HUDEP-2 (cell line): ENCODE data around the gene TRIM2.
"Not testable (repeated sequence)": the region's sequence is repeated elsewhere in the genome, so short reads cannot be mapped to it uniquely, and the experiment has no call there.

ENCODE experiments used
- DNase-seq, 76 experiments: peaks; one replicate each; lab custom pipeline; 2025; ENCODE audit not compliant: unreplicated experiment in 76 of 76; lab: John Stamatoyannopoulos, UW

TRIM2 gene

DNA sequence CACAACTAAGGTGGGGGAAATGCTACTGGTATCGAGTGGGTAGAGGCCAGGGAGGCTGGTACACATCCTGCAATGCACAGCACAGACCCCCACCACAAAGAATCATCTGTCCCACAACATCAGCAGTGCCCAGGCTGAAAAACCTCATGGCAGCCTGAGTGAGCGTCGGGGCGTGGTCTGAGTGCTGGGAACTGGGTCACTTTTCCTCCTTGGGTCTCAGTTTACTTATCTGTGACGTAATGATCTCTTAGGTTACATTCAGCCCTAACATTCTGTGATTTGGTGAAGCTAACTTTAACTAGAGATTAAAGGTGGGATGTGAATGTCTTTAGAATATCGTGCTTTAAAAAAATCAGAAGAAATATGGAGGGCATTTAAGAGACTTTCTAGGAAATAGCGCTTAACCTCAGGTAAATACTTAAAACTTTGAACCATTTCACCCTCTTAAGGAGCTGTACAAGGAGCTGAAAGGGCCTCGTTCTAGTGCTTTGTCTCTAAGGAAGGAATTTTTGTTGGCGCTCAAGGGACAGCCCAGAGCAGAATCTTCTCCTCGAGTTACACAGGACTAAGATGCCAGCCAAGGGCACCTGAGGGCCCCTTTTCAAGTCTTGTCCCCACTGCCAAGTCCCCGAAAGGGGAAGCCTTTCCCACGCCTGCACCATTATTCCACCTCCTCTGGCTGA, 18.1 kb upstream of the TRIM2 start:
- no peak for DNase-seq

DNA sequence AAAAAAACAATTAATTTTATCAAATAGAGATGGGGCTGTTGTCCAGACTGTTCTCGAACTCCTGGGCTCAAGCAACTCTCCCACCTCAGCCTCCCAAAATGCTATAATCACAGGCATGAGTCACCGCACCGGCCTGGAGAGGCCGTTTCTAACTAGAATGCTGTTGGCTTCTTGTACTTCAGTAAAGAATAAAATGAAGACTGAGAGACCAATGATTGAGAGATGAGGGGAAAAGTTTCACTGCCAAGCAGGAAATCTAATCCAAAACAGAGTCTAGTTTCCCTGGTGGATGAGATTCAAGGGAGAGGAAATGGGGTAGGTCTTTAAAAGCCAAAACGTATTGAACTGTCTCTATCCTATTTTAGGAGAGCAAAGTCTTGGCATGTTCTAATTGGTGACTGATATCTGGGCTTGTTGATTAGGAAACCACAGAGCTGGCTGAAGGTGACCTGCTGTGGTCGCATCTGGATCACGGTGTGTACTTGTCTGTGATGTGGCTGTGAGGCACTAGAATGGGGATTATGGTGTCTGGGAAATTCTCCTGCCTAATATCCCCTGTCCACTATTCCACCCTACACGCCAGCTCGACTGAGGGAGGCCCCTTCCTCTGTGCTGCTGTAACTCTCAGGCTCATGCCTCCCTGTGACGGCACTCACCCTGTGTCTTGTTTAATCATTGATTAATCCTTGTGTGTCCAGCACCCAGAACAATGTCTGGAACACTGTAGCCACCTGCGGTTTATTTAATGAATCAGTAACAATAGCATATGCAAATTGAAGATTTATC, 15.0 kb upstream of the TRIM2 start:
- peak in 26 of 76 experiments; percentile 0 to 72 (median 26) for DNase-seq

DNA sequence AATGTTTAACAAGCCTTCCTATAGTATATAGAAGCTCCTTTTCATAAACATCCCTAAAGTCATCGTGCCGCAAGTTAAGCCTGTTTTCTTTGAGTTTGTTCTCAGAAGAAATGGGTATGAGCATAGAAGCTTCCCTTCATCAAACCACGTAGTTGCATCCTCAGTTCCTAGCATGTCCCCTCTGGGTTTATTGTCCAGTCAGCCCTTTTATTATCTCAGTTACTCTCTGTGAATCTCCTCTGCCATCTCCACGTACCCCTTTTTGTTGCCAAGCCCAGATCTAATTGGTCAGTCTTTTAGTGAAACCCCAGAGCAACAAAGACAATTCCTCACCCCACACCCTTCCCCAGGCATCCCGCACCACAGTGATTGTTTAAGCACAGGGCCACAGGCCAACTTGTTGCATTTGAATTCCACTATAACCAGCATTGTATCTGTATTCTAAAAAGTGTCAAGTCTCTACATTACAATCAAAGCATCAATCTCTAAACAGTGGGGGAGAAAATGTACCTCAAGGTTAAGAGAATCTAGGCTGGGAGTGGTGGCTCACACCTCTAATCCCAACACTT, 12.4 kb upstream of the TRIM2 start:
- no peak for DNase-seq

DNA sequence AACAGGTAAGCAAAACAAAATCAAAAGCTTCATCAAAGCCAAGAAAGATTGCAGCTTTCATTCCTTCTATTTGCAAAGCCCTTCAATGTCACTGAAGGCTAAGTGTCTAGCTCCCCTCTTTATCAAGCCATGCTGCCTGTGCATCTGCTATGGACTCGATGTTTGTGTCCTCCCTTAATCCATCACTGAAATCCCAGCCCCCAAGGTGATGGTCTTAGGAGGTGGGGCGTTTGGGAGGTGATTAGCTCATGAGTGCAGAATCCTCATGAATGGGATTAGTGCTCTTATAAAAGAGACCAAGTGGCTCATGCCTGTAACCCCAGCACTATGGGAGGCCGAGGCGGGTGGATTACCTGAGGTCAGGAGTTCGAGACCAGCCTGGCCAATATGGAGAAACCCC, 6.9 kb upstream of the TRIM2 start:
- no peak for DNase-seq

DNA sequence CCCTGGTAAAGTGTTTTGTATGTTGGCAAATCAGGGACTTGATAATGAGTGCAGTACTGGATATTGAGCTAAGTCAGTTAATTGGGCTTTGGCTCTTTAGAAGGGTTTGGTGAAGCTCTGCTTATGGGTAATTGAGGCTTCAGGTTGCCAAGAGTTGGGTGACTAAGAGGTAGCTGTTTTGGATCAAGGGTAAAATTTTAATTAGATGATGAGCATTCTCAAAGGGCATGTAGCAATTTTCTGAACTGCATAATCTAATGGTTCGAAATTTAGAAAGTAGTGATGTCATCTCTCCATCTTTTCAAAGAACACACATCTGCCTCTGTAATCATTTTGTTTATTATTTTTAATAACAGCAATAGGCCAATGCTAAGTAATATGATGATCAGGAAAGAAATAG, 5.5 kb upstream of the TRIM2 start:
- DNase-seq, result no peak

DNA sequence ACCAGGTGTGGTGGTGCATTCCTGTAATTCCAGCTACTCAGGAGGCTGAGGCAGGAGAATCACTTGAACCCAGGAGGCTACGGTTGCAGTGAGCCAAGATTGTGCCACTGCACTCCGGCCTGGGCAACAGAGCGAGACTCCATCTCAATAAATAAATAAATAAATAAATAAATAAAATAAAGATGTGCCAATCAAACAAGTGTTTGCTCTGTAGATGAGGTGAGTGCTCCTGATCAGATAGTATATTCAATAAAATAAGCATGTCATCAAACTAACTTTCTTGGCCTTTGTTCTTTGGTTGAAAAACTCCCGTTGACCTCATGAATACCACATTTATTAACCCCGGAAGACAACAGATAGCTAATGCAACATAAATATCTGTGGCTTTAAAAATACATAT, 497 bp upstream of the TRIM2 start:
- not testable (repeated sequence) for DNase-seq

DNA sequence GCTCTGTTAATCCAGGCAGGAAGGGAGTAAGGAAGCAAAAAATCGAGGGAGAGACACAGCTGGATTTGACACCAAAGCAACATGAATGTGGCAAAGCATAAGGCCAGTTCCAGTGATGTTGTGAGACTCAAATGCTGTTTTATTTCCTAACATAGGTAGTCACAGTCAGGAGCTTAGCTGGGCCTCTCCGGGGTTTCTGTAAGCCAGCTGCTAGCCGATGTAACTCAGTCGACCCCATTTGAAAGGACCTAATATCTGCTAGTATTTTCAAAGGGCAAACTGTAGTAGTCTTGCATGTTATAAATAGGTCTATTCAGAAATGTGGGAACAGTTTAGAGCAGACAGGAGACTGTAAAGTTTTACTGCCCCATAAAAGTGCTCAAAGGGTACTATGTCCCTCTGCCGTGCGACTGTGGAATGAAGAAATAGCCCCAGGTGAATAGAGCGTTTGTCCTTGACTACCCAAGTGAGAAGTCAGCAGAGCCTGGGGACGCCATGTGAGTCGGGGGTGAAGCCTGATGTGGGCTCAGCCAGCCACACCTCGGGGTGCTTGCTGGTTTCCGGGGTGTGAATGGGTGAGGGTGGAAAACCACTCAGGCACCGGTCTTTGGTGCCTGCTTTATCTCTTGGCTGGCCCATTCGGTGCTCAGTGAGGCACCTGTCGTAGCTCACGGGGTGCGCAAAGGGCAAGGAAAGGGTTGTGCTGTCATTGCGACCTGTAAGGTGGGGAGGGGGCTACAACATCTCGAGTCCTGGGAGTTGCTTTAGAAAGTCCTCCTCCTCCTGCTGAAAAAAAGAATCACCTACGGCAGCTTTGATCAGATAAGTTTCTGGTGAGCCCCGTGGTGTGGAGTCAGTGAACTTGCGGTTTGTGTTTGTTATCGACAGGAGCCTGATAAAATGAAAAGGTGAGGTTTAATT, 745 bp downstream of the TRIM2 start:
- no peak for DNase-seq

DNA sequence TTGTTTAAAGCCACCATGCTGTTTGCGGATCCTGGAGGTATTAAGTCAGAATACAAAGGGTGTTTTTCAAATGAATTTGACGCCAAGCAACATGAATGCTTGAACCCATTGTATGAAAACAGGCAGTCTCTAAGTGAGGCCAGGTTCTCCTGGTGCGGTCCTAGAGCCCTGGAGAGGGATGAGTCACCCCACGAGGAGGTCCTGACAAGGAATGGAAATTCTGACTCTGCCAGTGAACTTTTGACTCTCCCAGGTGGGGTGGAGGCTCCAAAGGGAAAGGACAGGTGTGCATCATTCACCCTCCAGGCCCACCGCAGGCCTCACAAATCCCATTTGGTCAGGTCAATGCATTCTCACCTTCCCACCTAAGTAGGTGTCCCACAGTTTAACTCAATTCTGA, 1.5 kb downstream of the TRIM2 start:
- DNase-seq, result no peak

DNA sequence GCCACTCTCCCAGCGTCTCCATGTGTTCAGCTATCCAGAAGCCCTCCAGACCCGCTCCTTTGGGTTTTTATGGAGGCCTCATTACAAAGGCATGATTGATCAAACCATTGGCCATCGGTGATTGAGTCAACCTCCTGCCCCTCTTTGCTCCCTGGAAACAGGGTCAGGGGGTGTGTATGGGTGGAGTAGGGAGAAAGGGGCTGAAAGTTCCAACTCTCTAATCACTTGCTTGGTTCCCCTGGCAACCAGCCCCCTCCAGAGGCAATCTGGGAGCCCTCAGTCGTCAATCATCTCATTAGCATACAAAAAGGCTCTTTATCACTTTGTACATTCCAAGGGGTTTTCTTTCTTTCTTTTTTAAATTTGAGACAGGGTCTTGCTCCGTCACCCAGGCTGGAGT, 2.3 kb downstream of the TRIM2 start:
- no peak for DNase-seq

DNA sequence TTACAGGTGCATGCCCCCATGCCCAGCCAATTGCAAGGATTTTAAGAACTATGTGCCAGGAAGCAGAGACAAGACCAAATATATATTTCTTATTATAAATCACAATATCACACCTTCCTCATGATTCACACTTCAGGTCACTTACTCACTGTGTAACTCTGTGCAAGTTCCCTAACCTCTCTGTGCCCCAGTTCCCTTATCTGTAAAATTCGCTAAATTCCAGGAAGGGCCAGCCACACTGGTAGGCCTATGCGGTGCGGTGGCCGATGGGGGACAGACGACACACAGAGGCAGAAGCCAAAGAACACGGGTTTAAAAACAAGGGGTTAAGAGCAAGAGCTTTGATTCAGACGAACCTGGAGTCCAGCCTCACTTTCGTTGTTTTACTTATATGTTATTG, 2.8 kb downstream of the TRIM2 start:
- no peak for DNase-seq

DNA sequence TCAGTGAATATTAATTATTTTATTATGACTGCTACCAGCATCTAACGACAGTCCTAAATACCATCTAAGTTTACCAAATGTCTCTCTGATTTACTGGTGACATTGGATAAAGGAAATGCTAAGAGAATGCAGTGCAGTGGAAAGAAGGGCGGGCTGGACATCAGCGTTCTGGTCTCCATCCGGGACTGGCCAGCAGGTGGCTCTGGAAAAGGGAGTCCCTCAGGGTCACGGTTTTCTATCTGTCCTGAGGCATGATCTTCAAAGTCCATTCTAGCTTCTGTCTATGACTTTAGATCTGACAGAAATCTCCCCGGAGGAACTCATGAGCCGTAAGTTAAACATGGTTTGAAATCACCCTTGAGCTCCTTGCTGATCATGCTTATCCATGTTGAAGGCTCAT, 3.3 kb downstream of the TRIM2 start:
- DNase-seq, result peak in 6 of 76 experiments; percentile 2 to 11 (median 3)

DNA sequence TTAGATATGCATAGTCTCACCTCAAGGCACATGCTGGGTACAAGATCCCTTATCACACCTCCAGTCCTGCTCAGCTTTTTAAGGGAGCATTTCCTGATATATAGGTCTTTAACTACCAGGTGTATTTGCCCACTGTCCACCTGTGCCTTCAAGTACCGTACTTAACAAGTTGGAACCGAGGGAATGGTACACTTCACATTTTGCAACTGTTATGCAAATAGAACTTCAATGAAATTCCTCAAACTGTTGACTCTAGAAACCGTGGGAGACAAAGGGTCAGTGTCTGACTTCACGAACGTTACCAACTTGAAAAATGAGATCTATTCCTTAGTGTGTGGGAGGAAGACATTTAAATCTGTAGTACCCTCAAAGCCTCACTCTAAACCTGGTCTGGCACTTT, 5.2 kb downstream of the TRIM2 start:
- no peak for DNase-seq

DNA sequence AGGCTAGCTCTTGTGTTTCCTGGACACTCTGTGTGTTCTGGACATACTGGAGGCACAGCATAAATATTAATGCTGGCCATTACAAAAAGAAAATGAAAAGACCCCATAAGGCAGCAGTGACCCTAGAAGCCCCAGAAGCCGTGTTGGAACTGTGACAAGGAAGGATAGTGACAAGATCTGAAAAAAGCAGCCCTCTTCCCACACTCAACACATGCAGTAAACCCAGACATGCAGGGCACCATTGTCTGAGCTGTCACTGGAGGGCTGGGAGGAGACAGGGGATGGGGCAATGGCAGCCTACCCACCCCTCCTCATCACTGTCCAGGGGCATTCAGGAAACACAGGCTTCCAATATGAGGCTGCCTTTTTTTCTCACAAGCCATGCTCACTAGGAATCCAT, 6.5 kb downstream of the TRIM2 start:
- no peak for DNase-seq

DNA sequence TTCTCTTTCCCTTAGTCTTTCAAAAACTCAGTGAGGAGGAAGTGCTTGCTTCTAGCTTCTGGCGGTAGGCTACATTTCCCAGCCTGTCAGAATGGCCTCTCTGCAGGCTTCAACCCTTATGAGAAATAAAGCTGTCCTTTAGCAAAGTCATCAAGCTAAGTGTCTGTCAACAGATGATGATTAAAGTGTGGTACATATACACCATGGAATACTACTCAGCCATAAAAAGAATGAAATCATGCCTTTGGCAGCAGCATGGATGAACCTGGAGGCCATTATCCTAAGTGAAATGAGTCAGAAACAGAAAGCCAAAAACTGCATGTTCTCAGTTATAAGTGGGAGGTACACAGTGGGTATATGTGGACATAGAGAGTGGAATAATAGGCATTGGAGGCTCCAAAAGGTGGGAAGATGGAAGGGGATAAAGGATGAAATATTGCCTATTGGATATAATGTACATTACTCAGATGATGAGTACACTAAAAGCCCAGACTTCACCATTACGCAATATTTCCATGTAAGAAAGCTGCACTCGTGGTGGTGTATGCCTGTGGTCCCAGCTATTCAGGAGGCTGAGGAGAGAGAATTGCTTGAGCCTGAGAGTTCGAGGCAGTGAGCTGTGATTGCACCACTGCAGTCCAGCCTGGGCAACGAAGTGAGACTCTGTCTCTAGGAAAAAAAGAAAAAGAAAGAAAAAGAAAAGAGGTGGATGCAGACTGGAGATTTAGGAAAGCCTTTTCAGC, 7.9 kb downstream of the TRIM2 start:
- DNase-seq, result no peak

DNA sequence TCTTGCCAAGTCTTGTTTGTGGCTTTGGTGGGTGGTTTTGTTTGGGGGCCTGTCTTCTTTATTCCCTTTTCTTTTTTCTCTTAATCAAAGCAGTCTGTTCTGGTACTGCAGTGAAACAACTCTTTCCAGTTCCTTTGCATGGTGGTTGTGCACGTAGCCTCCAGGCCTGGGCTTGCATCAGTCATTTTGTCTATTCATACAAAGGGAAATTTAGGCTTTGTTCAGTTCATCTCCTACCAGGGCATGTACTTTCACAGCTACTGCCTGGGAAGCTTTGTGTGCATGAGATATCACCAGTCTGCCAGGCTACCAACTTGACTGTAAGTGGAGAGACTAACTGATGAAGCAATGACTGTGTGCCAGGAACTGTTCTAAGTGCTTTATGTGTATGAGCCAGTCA, 8.5 kb downstream of the TRIM2 start:
- no peak for DNase-seq

DNA sequence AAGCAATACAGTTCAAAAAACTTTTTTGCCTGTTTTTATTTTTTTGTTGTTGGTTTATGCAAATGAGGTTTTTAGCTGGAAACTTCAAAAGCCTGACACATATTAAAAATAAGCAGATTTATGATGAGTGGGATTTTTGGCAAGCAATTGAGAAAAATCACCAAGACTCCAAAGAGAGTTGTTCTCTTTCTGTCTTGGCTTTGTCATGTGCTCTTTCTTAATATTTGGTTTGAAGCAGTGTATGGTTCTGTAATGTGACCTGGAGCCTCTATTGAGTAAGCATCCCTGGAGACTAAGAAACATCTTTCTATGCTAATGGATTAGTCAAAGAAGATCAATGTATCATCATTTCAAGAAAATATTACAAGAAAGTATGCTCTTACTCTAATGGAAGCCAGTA, 11.7 kb downstream of the TRIM2 start:
- DNase-seq, result no peak

DNA sequence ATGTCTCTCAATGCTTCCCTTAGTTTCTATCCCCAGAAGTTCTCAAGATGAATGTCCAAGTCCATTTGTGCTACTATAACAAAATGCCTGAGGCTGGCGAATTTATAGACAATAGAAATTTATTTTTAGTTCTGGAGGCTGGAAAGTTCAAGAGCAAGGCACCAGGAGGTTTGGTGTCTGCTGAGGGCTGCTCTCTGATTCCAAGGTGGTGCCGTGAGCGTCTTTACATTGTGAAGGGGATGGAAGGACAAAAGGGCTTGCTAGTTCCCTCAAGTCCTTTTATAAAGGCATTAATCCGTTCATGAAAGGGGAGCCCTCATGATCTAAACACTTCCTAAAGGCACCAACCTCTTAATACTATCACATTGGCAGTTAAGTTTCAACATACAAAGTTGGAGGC, 12.3 kb downstream of the TRIM2 start:
- DNase-seq, result no peak

DNA sequence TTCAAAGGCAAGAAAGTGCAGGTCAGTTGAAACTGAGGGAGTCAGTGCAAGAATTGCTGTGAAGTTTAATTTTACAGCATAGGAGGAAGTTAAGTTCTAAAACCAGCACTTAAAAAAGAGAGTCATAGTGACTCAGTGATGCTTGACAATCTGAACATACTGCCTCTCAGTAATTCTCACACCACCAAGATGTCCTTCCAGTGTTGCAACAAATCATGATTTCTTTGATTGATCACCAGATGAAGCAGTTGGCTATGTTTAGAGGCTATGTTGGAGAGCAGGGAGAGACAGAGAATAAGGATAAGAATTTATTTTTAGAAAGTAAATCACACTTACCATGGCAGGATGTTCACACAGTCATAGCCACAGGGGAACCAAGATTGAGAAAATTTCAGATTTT, 13.2 kb downstream of the TRIM2 start:
- DNase-seq, result no peak

DNA sequence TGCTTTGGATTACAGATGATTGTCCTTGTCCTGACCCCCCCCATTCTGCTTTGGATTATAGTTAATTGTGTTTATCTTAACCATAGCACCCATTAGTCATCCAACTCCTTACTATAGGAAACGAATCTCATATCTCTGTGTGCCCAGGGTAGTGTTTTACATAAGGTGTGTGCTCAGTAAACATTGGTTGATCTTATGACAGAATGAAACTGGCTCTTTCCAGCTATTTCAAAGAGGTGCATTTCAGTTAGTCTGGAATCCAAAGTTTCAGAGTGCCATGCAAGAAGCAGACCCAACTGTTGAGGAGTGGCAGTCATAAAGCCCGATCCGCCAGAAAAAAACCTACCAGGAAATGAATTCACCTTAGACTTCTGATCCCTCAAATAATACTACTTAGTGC, 14.7 kb downstream of the TRIM2 start:
- DNase-seq, result no peak

DNA sequence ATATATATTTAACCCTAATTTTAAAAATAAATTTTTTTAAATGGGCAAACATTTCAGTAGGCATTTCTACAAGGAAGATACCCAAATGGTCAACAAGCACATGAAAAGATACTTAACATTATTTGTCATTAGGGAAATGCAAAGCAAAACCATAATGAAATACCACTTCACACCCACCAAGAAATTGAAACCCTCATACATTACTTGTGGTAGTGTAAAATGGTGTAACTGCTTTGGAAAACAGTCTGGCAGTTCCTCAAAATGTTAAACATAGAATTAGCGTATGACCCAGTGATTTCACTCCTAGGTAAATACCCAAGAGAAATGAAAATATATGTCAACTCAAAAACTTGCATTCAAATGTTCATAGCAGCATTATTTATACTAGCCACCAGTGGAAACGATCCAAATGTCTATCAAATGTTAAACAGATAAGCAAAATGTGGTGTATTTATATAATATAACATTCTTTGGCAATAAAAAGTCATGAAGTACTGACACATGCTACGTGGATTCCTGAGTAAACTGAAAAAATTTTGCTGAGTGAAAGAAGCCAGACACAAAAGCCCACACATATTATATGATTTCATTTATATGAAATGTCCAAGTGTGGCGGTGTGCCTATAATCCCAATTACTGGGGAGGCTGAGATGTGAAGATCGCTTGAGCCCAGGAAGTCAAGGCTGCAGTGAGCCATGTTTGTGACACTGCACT, 16.6 kb downstream of the TRIM2 start:
- no peak for DNase-seq
